ENCODE results near the gene FAM229A. TPM values are rescaled to one million over a fixed set of nuclear protein-coding genes. Genes with fewer than 3 reads are reported as not detected.
A peak's percentile ranks its signal among the peaks of the same experiment; 100 is the strongest.

FAM229A gene
- total and polyA plus RNA-seq, 8 donors: 1.9 to 21.8 (median 5.0) TPM

GRCh38 chr1:32372149-32372756, 10.0 kb upstream of the FAM229A start:
- intact Hi-C loops (cut with DNase I): no loop called here
- Histone ChIP-seq H3K4me1 (no peaks in the 10 kb centered on the region), H3K27ac (no peak overlapping the region), H3K27me3 (no peaks in the 10 kb centered on the region), H3K4me3 (no peak overlapping the region), H3K9me3 (no peaks in the 10 kb centered on the region), H3K36me3 (peaks cover 2 to 60% (median 33%) of the 10 kb centered on the region in 3 donors)
- no peak for TF ChIP-seq CTCF (IDR thresholded peaks at IDR 0.05)
- FAIRE-seq (no peak), DNase-seq (no peak), ATAC-seq (peak in 3 of 4 donors; percentile 7 to 33 (median 29))
- 92 to 94% methylated on average over 5 of the region's 5 CpGs for WGBS, 2 donors

- Histone ChIP-seq H3K27ac (no peak overlapping the region), H3K36me3 (peaks cover 4 to 38% (median 20%) of the 10 kb centered on the region in 3 donors), H3K4me3 (no peak overlapping the region), H3K27me3 (no peaks in the 10 kb centered on the region), H3K9me3 (no peaks in the 10 kb centered on the region), H3K4me1 (no peaks in the 10 kb centered on the region)
- WGBS, 2 donors: 94 to 95% methylated on average over 7 of the region's 7 CpGs
- no peak for TF ChIP-seq CTCF (IDR thresholded peaks at IDR 0.05)
- no peak for DNase-seq
- FAIRE-seq: no peak
- ATAC-seq: no peak
- intact Hi-C loops (cut with DNase I): no loop called here
Measured at GRCh38 chr1:32367912-32368635, 5.8 kb upstream of the FAM229A start.

DNA sequence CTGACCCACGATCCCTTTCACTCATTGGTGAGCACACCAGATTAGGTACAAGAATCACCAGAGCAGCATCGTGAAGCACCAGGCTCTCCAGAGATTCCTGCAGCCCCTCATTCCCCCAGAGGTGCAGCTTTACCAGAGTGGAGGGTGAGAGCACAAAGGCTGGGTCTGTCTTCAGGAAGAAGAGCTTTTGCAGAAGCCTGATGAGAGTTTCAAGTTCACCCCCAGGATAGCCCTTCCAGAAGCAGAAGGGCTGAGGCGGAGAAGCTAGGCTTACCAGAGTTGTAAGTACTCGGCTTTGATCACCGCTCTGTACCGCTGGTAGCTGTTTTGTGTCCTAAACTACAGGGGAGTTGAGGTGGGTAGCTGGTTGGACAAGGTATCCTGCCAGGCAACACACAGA, 3.2 kb upstream of the FAM229A start:
- Histone ChIP-seq H3K27ac (no peak overlapping the region), H3K4me1 (peaks cover 0 to 6% (median 4%) of the 10 kb centered on the region in 3 donors), H3K27me3 (no peaks in the 10 kb centered on the region), H3K9me3 (no peaks in the 10 kb centered on the region), H3K36me3 (peaks cover 4 to 32% (median 16%) of the 10 kb centered on the region in 3 donors), H3K4me3 (no peak overlapping the region)
- DNase-seq (no peak), ATAC-seq (no peak), FAIRE-seq (no peak)
- WGBS, 2 donors: 88 to 91% methylated on average over 6 of the region's 6 CpGs
- no peak for TF ChIP-seq CTCF (IDR thresholded peaks at IDR 0.05)
- intact Hi-C loops (cut with DNase I): no loop called here

GRCh38 chr1:32364836-32365235, 2.6 kb upstream of the FAM229A start:
- TF ChIP-seq CTCF (IDR thresholded peaks at IDR 0.05): no peak
- 86 to 92% methylated on average over 5 of the region's 5 CpGs for WGBS, 2 donors
- intact Hi-C loops (cut with DNase I): no loop called here
- no peak overlapping the region for H3K27ac ChIP-seq
- H3K27me3 ChIP-seq: no peaks in the 10 kb centered on the region
- H3K4me3 ChIP-seq: no peak overlapping the region
- peak in 1 of 6 donors; percentile 12 for DNase-seq
- no peaks in the 10 kb centered on the region for H3K9me3 ChIP-seq
- H3K4me1 ChIP-seq: peaks cover 0 to 6% (median 4%) of the 10 kb centered on the region in 3 donors
- no peak for ATAC-seq
- FAIRE-seq: no peak
- peaks cover 4 to 32% (median 13%) of the 10 kb centered on the region in 3 donors for H3K36me3 ChIP-seq

DNA sequence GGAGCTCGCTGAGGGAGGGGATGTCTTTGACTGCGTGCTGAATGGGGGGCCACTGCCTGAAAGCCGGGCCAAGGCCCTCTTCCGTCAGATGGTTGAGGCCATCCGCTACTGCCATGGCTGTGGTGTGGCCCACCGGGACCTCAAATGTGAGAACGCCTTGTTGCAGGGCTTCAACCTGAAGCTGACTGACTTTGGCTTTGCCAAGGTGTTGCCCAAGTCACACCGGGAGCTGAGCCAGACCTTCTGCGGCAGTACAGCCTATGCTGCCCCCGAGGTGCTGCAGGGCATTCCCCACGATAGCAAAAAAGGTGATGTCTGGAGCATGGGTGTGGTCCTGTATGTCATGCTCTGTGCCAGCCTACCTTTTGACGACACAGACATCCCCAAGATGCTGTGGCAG, 1.4 kb upstream of the FAM229A start:
- 90 to 92% methylated on average over 12 of the region's 12 CpGs for WGBS, 2 donors
- peaks cover 0 to 6% (median 4%) of the 10 kb centered on the region in 3 donors for H3K4me1 ChIP-seq
- TF ChIP-seq CTCF (IDR thresholded peaks at IDR 0.05): no peak
- H3K36me3 ChIP-seq: peaks cover 4 to 29% (median 12%) of the 10 kb centered on the region in 3 donors
- FAIRE-seq: no peak
- no peak overlapping the region for H3K27ac ChIP-seq
- H3K27me3 ChIP-seq: no peaks in the 10 kb centered on the region
- H3K9me3 ChIP-seq: no peaks in the 10 kb centered on the region
- intact Hi-C loops (cut with DNase I): no loop called here
- DNase-seq: peak in 1 of 6 donors; percentile 41
- no peak for ATAC-seq
- H3K4me3 ChIP-seq: no peak overlapping the region

All from pancreas (tissue), 10 donors.